ENCODE results near the gene ZBTB44. TPM values are rescaled to one million over a fixed set of nuclear protein-coding genes. Genes with fewer than 3 reads are reported as not detected.

The ZBTB44 gene
- total RNA-seq, 1 donor from 2014 or later = 43.6 TPM

- Mint-ChIP-seq H3K27ac (no peak overlapping the region), H3K4me1 (no peaks in the 10 kb centered on the region), H3K9me3 (peaks cover 7% of the 10 kb centered on the region), H3K36me3 (no peaks in the 10 kb centered on the region), H3K4me3 (no peak overlapping the region), H3K27me3 (ENCODE audit: insufficient read depth, low read depth) (peaks cover 3% of the 10 kb centered on the region)
- Histone ChIP-seq H3K9ac (no peak overlapping the region), H3K79me2 (ENCODE audit: low read depth) (no peaks in the 10 kb centered on the region), H3K9me3 (ENCODE audit: low read depth) (no peaks in the 10 kb centered on the region), H3K4me3 (no peak overlapping the region), H2AFZ (replicated peaks) (no peak overlapping the region), H3K4me1 (no peaks in the 10 kb centered on the region), H3K4me2 (no peak overlapping the region), H3F3A (ENCODE audit: low read depth) (no peaks in the 10 kb centered on the region), H3K27me3 (no peaks in the 10 kb centered on the region), H3K36me3 (no peaks in the 10 kb centered on the region), H3K27ac (no peak overlapping the region), H4K20me1 (ENCODE audit: low read depth) (no peaks in the 10 kb centered on the region)
- TF ChIP-seq EZH2 (IDR thresholded peaks at IDR 0.05) (no peak), CTCF (IDR thresholded peaks at IDR 0.05) (no peak), EZH2phosphoT487 (IDR thresholded peaks at IDR 0.05) (no peak)
- DNase-seq (ENCODE audit: low spot score) = no peak
These were observed 111.7 kb downstream of the ZBTB44 start for GRCh38 chr11:130202818-130203689.

DNA sequence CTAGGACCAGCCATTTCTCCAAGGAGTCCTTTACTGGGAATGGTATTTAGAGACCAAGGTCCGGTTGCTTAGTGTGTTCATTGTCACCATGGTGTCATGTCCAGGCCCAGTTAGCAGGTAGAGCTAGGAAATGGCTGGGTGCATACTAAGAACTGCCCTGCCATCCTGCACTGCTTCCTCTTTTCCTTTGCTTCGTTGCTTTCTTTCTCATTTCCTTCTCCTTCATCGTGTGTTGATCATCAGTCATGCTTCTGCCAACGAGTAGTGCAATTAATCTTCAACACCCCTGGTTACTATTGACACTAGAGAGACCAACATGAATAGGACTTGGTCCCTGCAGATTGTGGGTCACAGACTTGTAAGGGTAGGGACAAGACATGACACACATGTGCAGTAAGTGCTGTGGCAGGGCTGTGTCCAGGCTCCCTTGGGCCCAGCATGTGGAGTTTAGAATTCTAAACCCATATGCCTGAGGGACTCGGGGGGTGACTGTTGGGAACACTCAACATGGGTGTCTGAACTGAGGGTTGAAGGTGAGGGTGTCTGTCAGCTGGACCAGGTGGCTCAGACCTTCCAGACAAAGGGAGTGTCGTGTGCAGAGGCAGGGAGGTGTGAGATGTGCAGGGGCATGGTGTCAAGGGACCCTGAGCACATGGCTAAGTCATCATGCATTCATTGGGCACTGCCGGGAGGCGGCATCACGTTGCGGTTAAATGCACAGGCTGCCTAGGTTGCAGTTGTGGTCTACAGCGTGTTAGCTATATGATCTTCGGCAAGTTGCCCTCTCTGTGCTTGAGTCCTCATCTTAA is 112.5 kb downstream of the ZBTB44 start:
- no peak overlapping the region for H3K27ac Mint-ChIP-seq
- no peak for TF ChIP-seq EZH2phosphoT487 (IDR thresholded peaks at IDR 0.05)
- no peak for TF ChIP-seq EZH2 (IDR thresholded peaks at IDR 0.05)
- no peak for TF ChIP-seq CTCF (IDR thresholded peaks at IDR 0.05)

DNA sequence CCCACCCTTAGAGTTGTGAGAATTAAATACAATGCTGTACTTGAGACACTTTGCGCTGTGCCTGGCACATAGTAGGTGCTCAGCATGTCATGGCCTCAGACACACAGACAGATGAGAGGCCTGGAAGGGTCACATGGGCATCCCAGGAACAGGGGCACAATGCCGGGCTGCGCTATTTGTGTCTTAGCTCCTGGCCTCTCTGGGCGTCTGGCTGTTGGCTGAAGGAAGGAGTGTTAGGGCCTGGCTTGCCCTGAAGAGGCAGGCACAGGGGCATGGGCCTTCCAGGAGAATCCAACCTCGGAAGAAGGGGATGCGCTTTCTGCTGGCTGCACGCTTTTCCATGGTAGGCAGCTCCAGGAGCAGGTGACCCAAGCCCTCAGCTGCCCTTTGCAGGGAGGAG is 113.7 kb downstream of the ZBTB44 start:
- no peak for DNase-seq (ENCODE audit: low spot score)
- Histone ChIP-seq H4K20me1 (ENCODE audit: low read depth) (no peaks in the 10 kb centered on the region), H3K4me1 (no peaks in the 10 kb centered on the region), H2AFZ (replicated peaks) (no peak overlapping the region), H3F3A (ENCODE audit: low read depth) (no peaks in the 10 kb centered on the region), H3K9ac (no peak overlapping the region), H3K4me2 (no peak overlapping the region), H3K27ac (no peak overlapping the region), H3K79me2 (ENCODE audit: low read depth) (no peaks in the 10 kb centered on the region), H3K36me3 (no peaks in the 10 kb centered on the region), H3K27me3 (no peaks in the 10 kb centered on the region), H3K9me3 (ENCODE audit: low read depth) (no peaks in the 10 kb centered on the region), H3K4me3 (no peak overlapping the region)
- H3K36me3 Mint-ChIP-seq = no peaks in the 10 kb centered on the region
- H3K4me1 Mint-ChIP-seq = peaks cover 2% of the 10 kb centered on the region
- H3K27ac Mint-ChIP-seq = no peak overlapping the region
- peaks cover 7% of the 10 kb centered on the region for H3K9me3 Mint-ChIP-seq
- H3K4me3 Mint-ChIP-seq = no peak overlapping the region
- H3K27me3 Mint-ChIP-seq (ENCODE audit: insufficient read depth, low read depth) = peaks cover 6% of the 10 kb centered on the region
- TF ChIP-seq EZH2 (IDR thresholded peaks at IDR 0.05) (no peak), EZH2phosphoT487 (IDR thresholded peaks at IDR 0.05) (no peak), CTCF (IDR thresholded peaks at IDR 0.05) (no peak)

More for the DNA sequence above, 112.5 kb downstream of the ZBTB44 start:
- Histone ChIP-seq H4K20me1 (ENCODE audit: low read depth) (no peaks in the 10 kb centered on the region), H3K4me2 (no peak overlapping the region), H3K27ac (no peak overlapping the region), H2AFZ (replicated peaks) (no peak overlapping the region), H3K9me3 (ENCODE audit: low read depth) (no peaks in the 10 kb centered on the region), H3F3A (ENCODE audit: low read depth) (no peaks in the 10 kb centered on the region), H3K27me3 (no peaks in the 10 kb centered on the region), H3K4me1 (no peaks in the 10 kb centered on the region), H3K4me3 (no peak overlapping the region), H3K79me2 (ENCODE audit: low read depth) (no peaks in the 10 kb centered on the region), H3K36me3 (no peaks in the 10 kb centered on the region), H3K9ac (no peak overlapping the region)
- H3K9me3 Mint-ChIP-seq = peaks cover 7% of the 10 kb centered on the region
- no peaks in the 10 kb centered on the region for H3K4me1 Mint-ChIP-seq
- H3K4me3 Mint-ChIP-seq = no peak overlapping the region
- peaks cover 4% of the 10 kb centered on the region for H3K27me3 Mint-ChIP-seq (ENCODE audit: insufficient read depth, low read depth)
- H3K36me3 Mint-ChIP-seq = no peaks in the 10 kb centered on the region
- no peak for DNase-seq (ENCODE audit: low spot score)

Measured in neural progenitor cell (in vitro differentiated cells).